GM23338 (cell line): Measurements from ENCODE around the gene PPP2R1B. TPM values are rescaled to one million over a fixed set of nuclear protein-coding genes. Genes with fewer than 3 reads are reported as not detected.

Experiments used
- ATAC-seq: fragments of 200-7000 bp; cut with Tn5 transposase; 3 replicates; pipeline ENCODE4 v1.9.1; 2020
- DNase-seq: peaks from one replicate; pipeline ENCODE4 v3.0.0-alpha.2; 2015; ENCODE audit warnings: low spot score
- H2AFZ ChIP-seq: fragments of 200-600 bp; sonication (generic); 2 replicates; pipeline ENCODE4 v1.8.0; 2016; ENCODE audit warnings: antibody characterized with exemption, mild to moderate bottlenecking, moderate library complexity
- H3F3A ChIP-seq: fragments of 200-600 bp; sonication (generic); replicated peaks from 2 replicates; pipeline ENCODE4 v1.8.0; 2017; ENCODE audit warnings: antibody characterized with exemption, mixed run types, low read depth
- H3K27ac ChIP-seq: fragments of 200-600 bp; sonication (generic); 2 replicates; pipeline ENCODE4 v1.6.1; 2016; ENCODE audit warnings: low read depth
- H3K27me3 ChIP-seq: fragments of 200-600 bp; sonication (generic); 2 replicates; pipeline ENCODE4 v1.8.0; 2016; ENCODE audit warnings: mild to moderate bottlenecking, mixed run types, moderate library complexity; ENCODE audit not compliant: insufficient read depth
- H3K36me3 ChIP-seq: fragments of 200-600 bp; sonication (generic); 2 replicates; pipeline ENCODE4 v1.8.0; 2016; ENCODE audit warnings: mild to moderate bottlenecking; ENCODE audit not compliant: insufficient read depth
- H3K4me1 ChIP-seq: fragments of 200-600 bp; sonication (generic); 2 replicates; pipeline ENCODE4 v1.8.0; 2016; ENCODE audit warnings: mild to moderate bottlenecking, moderate library complexity; ENCODE audit not compliant: insufficient read depth
- H3K4me2 ChIP-seq: fragments of 200-600 bp; sonication (generic); 2 replicates; pipeline ENCODE4 v1.7.1; 2017; ENCODE audit warnings: mixed run types
- H3K4me3 ChIP-seq: fragments of 200-600 bp; sonication (generic); 2 replicates; pipeline ENCODE4 v1.6.1; 2016; ENCODE audit warnings: mixed run types
- H3K79me2 ChIP-seq: fragments of 200-600 bp; sonication (generic); replicated peaks from 2 replicates; pipeline ENCODE4 v1.8.0; 2017; ENCODE audit warnings: mild to moderate bottlenecking; ENCODE audit not compliant: insufficient read depth
- H3K9me2 ChIP-seq: fragments of 200-600 bp; sonication (generic); 2 replicates; pipeline ENCODE4 v1.8.0; 2017; ENCODE audit not compliant: insufficient read depth
- H4K20me1 ChIP-seq: fragments of 200-600 bp; sonication (generic); replicated peaks from 2 replicates; pipeline ENCODE4 v1.8.0; 2017; ENCODE audit warnings: mild to moderate bottlenecking; ENCODE audit not compliant: insufficient read depth
- H3K27ac Mint-ChIP-seq: 2 replicates; pipeline ENCODE4 v1.8.0; 2020; ENCODE audit warnings: inconsistent platforms, mild to moderate bottlenecking, moderate library complexity, mixed read lengths
- H3K27me3 Mint-ChIP-seq: 3 replicates; pipeline ENCODE4 v1.8.0; 2022; ENCODE audit warnings: low read depth, mild to moderate bottlenecking, moderate library complexity, mixed read lengths, inconsistent platforms; ENCODE audit not compliant: insufficient read depth, poor library complexity
- H3K36me3 Mint-ChIP-seq: 3 replicates; pipeline ENCODE4 v1.8.0; 2021; ENCODE audit warnings: low read depth, mild to moderate bottlenecking, inconsistent platforms, moderate library complexity, mixed read lengths
- H3K4me1 Mint-ChIP-seq: 3 replicates; pipeline ENCODE4 v1.8.0; 2020; ENCODE audit warnings: mild to moderate bottlenecking, inconsistent platforms, mixed read lengths
- H3K4me3 Mint-ChIP-seq: 3 replicates; pipeline ENCODE4 v1.8.0; 2021; ENCODE audit warnings: moderate library complexity, mild to moderate bottlenecking, inconsistent platforms, mixed read lengths
- H3K9me3 Mint-ChIP-seq: 3 replicates; pipeline ENCODE4 v1.8.0; 2020; ENCODE audit warnings: moderate library complexity, mild to moderate bottlenecking, inconsistent platforms, mixed read lengths
- CREB1 ChIP-seq: fragments of 250-450 bp; sonication (Bioruptor Pico); IDR thresholded peaks from 2 replicates; pipeline ENCODE4 v1.5.0; 2020; ENCODE audit warnings: low read depth, mild to moderate bottlenecking, moderate library complexity
- EZH2 ChIP-seq: fragments of 200-600 bp; sonication (generic); IDR thresholded peaks from one replicate; pipeline ENCODE4 v1.8.0; 2017; ENCODE audit warnings: antibody characterized with exemption, mild to moderate bottlenecking, low read depth; ENCODE audit not compliant: unreplicated experiment
- EZH2phosphoT487 ChIP-seq: fragments of 200-600 bp; sonication (generic); IDR thresholded peaks from one replicate; pipeline ENCODE4 v1.8.1; 2018; ENCODE audit warnings: antibody characterized with exemption; ENCODE audit not compliant: unreplicated experiment
- JUNB ChIP-seq: IDR thresholded peaks from one replicate; pipeline ENCODE4 v1.6.1; 2016; ENCODE audit warnings: antibody characterized with exemption; ENCODE audit not compliant: unreplicated experiment
- NANOG ChIP-seq: IDR thresholded peaks from 2 replicates; pipeline ENCODE4 v1.6.1; 2016; ENCODE audit warnings: antibody characterized with exemption, borderline replicate concordance
- POLR2AphosphoS5 ChIP-seq: IDR thresholded peaks from 2 replicates; pipeline ENCODE4 v1.6.1; 2016; ENCODE audit warnings: antibody characterized with exemption, low read depth
- REST ChIP-seq: IDR thresholded peaks from one replicate; pipeline ENCODE4 v1.6.1; 2018; ENCODE audit warnings: antibody characterized with exemption; ENCODE audit not compliant: unreplicated experiment
- STAT1 ChIP-seq: IDR thresholded peaks from one replicate; pipeline ENCODE4 v1.6.1; 2016; ENCODE audit warnings: antibody characterized with exemption; ENCODE audit not compliant: unreplicated experiment
- ZNF114 ChIP-seq: fragments of 250-450 bp; sonication (Bioruptor Pico); IDR thresholded peaks from 2 replicates; pipeline ENCODE4 v1.5.0; 2020; ENCODE audit warnings: mild to moderate bottlenecking, moderate library complexity
- ZNF331 ChIP-seq: fragments of 250-450 bp; sonication (Bioruptor Pico); IDR thresholded peaks from 2 replicates; pipeline ENCODE4 v1.5.0; 2020; ENCODE audit warnings: low read depth, mild to moderate bottlenecking, moderate library complexity
- polyA plus RNA-seq: library from polyadenylated mRNA; unstranded; fragments of >200 nt; fragmentation: Nextera tagmentation; extraction: Ambion mirVana; gene quantifications from 2 replicates; pipeline ENCODE4 v1.2.1, GENCODE V29; 2016
- total RNA-seq: library from RNA; depleted of rRNA; stranded (reverse); fragments of >200 nt; shearing (Covaris generic); gene quantifications from 2 replicates; pipeline ENCODE4 v1.2.3, GENCODE V29; 2014
- TF ChIP-seq, protein P1 (sequence below), 2 experiments: fragments of 200-600 bp in 1 of 2; sonication (generic) in 1 of 2; conservative IDR thresholded peaks; 2 replicates each; pipeline versions ENCODE4 v1.5.1 to v1.6.1; 2016 to 2017; ENCODE audit warnings: antibody characterized with exemption in 2 of 2, low read depth in 2 of 2, mild to moderate bottlenecking in 2 of 2, moderate library complexity in 1 of 2
- TF ChIP-seq, protein P2 (sequence below): IDR thresholded peaks from 2 replicates; pipeline ENCODE4 v1.6.1; 2016; ENCODE audit warnings: antibody characterized with exemption
- TF ChIP-seq, protein P3 (sequence below): fragments of 250-450 bp; sonication (Bioruptor Pico); IDR thresholded peaks from 2 replicates; pipeline ENCODE4 v1.5.0; 2020; ENCODE audit warnings: mild to moderate bottlenecking, moderate library complexity

Gene PPP2R1B
- total and polyA plus RNA-seq, 2 experiments from 2014 or later, result 18.5 to 82.0 TPM

DNA sequence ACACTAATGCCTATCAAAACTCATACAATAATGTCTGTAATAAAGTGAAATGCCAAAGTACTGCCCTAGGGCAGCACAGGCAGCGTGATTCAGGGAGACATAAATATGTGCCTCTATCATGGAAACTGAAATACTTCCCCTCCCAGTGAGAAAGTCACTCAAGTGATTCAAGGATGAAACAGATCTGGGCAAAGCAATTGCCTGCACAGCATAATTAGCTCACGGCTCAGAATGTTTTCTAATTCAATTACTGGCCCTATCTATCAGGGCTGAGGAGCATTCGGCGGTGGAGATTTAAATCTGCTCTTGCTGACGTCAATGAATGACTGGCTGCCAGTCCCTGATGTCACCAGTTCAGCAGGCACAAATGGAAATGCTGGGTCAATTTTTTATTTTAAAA lies 27.7 kb upstream of the PPP2R1B start:
- Histone ChIP-seq H3K4me1 (no peaks in the 10 kb centered on the region), H3K27me3 (no peaks in the 10 kb centered on the region), H2AFZ (no peak overlapping the region), H3K4me3 (no peak overlapping the region), H3K4me2 (no peak overlapping the region), H3K27ac (no peak overlapping the region), H3K79me2 (no peaks in the 10 kb centered on the region), H3K36me3 (no peaks in the 10 kb centered on the region), H3F3A (no peaks in the 10 kb centered on the region), H3K9me2 (no peaks in the 10 kb centered on the region), H4K20me1 (no peaks in the 10 kb centered on the region)
- DNase-seq (no peak), ATAC-seq (no peak)
- no peak for TF ChIP-seq CREB1
- TF ChIP-seq, protein P1, sequence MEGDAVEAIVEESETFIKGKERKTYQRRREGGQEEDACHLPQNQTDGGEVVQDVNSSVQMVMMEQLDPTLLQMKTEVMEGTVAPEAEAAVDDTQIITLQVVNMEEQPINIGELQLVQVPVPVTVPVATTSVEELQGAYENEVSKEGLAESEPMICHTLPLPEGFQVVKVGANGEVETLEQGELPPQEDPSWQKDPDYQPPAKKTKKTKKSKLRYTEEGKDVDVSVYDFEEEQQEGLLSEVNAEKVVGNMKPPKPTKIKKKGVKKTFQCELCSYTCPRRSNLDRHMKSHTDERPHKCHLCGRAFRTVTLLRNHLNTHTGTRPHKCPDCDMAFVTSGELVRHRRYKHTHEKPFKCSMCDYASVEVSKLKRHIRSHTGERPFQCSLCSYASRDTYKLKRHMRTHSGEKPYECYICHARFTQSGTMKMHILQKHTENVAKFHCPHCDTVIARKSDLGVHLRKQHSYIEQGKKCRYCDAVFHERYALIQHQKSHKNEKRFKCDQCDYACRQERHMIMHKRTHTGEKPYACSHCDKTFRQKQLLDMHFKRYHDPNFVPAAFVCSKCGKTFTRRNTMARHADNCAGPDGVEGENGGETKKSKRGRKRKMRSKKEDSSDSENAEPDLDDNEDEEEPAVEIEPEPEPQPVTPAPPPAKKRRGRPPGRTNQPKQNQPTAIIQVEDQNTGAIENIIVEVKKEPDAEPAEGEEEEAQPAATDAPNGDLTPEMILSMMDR (conservative IDR thresholded peaks at IDR 0.05; ENCODE audit: low read depth in 2 of 2), result no peak
- TF ChIP-seq, protein P2, sequence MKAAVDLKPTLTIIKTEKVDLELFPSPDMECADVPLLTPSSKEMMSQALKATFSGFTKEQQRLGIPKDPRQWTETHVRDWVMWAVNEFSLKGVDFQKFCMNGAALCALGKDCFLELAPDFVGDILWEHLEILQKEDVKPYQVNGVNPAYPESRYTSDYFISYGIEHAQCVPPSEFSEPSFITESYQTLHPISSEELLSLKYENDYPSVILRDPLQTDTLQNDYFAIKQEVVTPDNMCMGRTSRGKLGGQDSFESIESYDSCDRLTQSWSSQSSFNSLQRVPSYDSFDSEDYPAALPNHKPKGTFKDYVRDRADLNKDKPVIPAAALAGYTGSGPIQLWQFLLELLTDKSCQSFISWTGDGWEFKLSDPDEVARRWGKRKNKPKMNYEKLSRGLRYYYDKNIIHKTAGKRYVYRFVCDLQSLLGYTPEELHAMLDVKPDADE, result no peak
- no peak for TF ChIP-seq REST
- TF ChIP-seq STAT1, result no peak
- no peak for TF ChIP-seq EZH2
- TF ChIP-seq ZNF331 (CRISPR knock-in tag), result no peak
- no peak for TF ChIP-seq JUNB
- TF ChIP-seq EZH2phosphoT487, result no peak
- no peak for TF ChIP-seq ZNF114
- TF ChIP-seq NANOG, result no peak
- TF ChIP-seq POLR2AphosphoS5, result no peak
- TF ChIP-seq, protein P3, sequence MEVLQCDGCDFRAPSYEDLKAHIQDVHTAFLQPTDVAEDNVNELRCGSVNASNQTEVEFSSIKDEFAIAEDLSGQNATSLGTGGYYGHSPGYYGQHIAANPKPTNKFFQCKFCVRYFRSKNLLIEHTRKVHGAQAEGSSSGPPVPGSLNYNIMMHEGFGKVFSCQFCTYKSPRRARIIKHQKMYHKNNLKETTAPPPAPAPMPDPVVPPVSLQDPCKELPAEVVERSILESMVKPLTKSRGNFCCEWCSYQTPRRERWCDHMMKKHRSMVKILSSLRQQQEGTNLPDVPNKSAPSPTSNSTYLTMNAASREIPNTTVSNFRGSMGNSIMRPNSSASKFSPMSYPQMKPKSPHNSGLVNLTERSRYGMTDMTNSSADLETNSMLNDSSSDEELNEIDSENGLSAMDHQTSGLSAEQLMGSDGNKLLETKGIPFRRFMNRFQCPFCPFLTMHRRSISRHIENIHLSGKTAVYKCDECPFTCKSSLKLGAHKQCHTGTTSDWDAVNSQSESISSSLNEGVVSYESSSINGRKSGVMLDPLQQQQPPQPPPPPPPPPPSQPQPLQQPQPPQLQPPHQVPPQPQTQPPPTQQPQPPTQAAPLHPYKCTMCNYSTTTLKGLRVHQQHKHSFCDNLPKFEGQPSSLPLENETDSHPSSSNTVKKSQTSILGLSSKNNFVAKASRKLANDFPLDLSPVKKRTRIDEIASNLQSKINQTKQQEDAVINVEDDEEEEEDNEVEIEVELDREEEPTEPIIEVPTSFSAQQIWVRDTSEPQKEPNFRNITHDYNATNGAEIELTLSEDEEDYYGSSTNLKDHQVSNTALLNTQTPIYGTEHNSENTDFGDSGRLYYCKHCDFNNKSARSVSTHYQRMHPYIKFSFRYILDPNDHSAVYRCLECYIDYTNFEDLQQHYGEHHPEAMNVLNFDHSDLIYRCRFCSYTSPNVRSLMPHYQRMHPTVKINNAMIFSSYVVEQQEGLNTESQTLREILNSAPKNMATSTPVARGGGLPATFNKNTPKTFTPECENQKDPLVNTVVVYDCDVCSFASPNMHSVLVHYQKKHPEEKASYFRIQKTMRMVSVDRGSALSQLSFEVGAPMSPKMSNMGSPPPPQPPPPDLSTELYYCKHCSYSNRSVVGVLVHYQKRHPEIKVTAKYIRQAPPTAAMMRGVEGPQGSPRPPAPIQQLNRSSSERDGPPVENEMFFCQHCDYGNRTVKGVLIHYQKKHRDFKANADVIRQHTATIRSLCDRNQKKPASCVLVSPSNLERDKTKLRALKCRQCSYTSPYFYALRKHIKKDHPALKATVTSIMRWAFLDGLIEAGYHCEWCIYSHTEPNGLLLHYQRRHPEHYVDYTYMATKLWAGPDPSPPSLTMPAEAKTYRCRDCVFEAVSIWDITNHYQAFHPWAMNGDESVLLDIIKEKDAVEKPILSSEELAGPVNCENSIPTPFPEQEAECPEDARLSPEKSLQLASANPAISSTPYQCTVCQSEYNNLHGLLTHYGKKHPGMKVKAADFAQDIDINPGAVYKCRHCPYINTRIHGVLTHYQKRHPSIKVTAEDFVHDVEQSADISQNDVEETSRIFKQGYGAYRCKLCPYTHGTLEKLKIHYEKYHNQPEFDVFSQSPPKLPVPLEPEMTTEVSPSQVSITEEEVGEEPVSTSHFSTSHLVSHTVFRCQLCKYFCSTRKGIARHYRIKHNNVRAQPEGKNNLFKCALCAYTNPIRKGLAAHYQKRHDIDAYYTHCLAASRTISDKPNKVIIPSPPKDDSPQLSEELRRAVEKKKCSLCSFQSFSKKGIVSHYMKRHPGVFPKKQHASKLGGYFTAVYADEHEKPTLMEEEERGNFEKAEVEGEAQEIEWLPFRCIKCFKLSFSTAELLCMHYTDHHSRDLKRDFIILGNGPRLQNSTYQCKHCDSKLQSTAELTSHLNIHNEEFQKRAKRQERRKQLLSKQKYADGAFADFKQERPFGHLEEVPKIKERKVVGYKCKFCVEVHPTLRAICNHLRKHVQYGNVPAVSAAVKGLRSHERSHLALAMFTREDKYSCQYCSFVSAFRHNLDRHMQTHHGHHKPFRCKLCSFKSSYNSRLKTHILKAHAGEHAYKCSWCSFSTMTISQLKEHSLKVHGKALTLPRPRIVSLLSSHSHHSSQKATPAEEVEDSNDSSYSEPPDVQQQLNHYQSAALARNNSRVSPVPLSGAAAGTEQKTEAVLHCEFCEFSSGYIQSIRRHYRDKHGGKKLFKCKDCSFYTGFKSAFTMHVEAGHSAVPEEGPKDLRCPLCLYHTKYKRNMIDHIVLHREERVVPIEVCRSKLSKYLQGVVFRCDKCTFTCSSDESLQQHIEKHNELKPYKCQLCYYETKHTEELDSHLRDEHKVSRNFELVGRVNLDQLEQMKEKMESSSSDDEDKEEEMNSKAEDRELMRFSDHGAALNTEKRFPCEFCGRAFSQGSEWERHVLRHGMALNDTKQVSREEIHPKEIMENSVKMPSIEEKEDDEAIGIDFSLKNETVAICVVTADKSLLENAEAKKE (CRISPR knock-in tag), result no peak
- peaks cover 9% of the 10 kb centered on the region; the same call in 2 of the 3 replicates for H3K4me1 Mint-ChIP-seq
- H3K36me3 Mint-ChIP-seq, result no peaks in the 10 kb centered on the region
- H3K27me3 Mint-ChIP-seq, result peaks cover 2% of the 10 kb centered on the region
- no peak overlapping the region for H3K4me3 Mint-ChIP-seq
- H3K27ac Mint-ChIP-seq, result no peak overlapping the region
- no peaks in the 10 kb centered on the region for H3K9me3 Mint-ChIP-seq
